HepG2 (cell line): ENCODE measurements around the gene GEMIN8. TPM values are rescaled to one million over a fixed set of nuclear protein-coding genes. Genes with fewer than 3 reads are reported as not detected.

ENCODE experiments used
- ATAC-seq: fragments of 200-7000 bp; cut with Tn5 transposase; 3 replicates; pipeline ENCODE4 v1.9.1; 2020; ENCODE audit warnings: mild to moderate bottlenecking, moderate library complexity
- BruUV-seq: library from RNA; stranded (reverse); fragments of 400-500 nt; replicated peaks from 2 replicates; lab custom pipeline; 2021; lab: Mats Ljungman, UMichigan
- CTCF ChIA-PET: fragments of 300-600 bp; formaldehyde crosslinking; extraction: SDS; loops from one replicate; lab custom pipeline; 2021; ENCODE audit warnings: low total read pairs, inconsistent platforms, low intra/inter-chr PET ratio; lab: Yijun Ruan, JAX
- POLR2A ChIA-PET: fragments of 350-600 bp; sonication (Branson Sonifier 250); formaldehyde crosslinking; loops from one replicate; lab custom pipeline; 2020; ENCODE audit warnings: antibody characterized with exemption, inconsistent platforms; lab: Yijun Ruan, JAX
- DNase-seq: peaks from one replicate; pipeline ENCODE4 v3.0.0-alpha.2; 2015; ENCODE audit warnings: low spot score
- FAIRE-seq: peaks from 3 replicates; lab custom pipeline; 2011; peaks lifted over from hg19 to GRCh38; lab: Jason Lieb, UNC
- H2AFZ ChIP-seq: one replicate; pipeline ENCODE4 v1.6.1; 2011; ENCODE audit warnings: low read length, inconsistent platforms
- H3K27ac ChIP-seq: fragments of 300-600 bp; 3 replicates; pipeline ENCODE4 v1.8.0; 2011; ENCODE audit warnings: mixed run types, mild to moderate bottlenecking, mixed read lengths, low read length, inconsistent platforms; ENCODE audit not compliant: insufficient read depth; ENCODE audit errors: extremely low read length
- H3K27me3 ChIP-seq, 2 experiments: fragments of 200-600 bp in 1 of 2; 2 replicates in 1 of 2; 3 replicates in 1 of 2; pipeline versions ENCODE4 v1.6.0 to v1.8.0; 2011; ENCODE audit warnings: low read length in 2 of 2, mild to moderate bottlenecking in 2 of 2, moderate library complexity in 2 of 2, inconsistent platforms in 1 of 2; ENCODE audit not compliant: insufficient read depth in 2 of 2, control insufficient read depth in 1 of 2
- H3K36me3 ChIP-seq, 2 experiments: fragments of 200-600 bp in 1 of 2; replicated peaks in 1 of 2; 2 replicates in 1 of 2; 3 replicates in 1 of 2; pipeline versions ENCODE4 v1.5.1 to v1.8.0; 2011; ENCODE audit warnings: low read length in 2 of 2, inconsistent platforms in 1 of 2; ENCODE audit not compliant: insufficient read depth in 2 of 2, control insufficient read depth in 1 of 2
- H3K4me1 ChIP-seq: 2 replicates; pipeline ENCODE4 v1.5.1; 2012; ENCODE audit warnings: low read length, inconsistent platforms; ENCODE audit not compliant: insufficient read depth
- H3K4me2 ChIP-seq: 2 replicates; pipeline ENCODE4 v1.6.0; 2011; ENCODE audit warnings: low read depth, low read length, inconsistent platforms
- H3K4me3 ChIP-seq, 3 experiments: fragments of 200-600 bp in 1 of 3; sonication (generic), shearing (Covaris generic) in 1 of 3; replicated peaks in 1 of 3; 2 replicates each; pipeline ENCODE4 v1.5.1; 2011 to 2016; ENCODE audit warnings: low read length in 3 of 3, inconsistent platforms in 2 of 3, low read depth in 2 of 3, mild to moderate bottlenecking in 2 of 3, control low read depth in 1 of 3, mixed read lengths in 1 of 3; ENCODE audit not compliant: insufficient read depth in 1 of 3
- H3K79me2 ChIP-seq: one replicate; pipeline ENCODE4 v1.6.1; 2011; ENCODE audit warnings: low read length, inconsistent platforms; ENCODE audit not compliant: insufficient read depth
- H3K9ac ChIP-seq: 2 replicates; pipeline ENCODE4 v1.6.0; 2011; ENCODE audit warnings: mild to moderate bottlenecking, low read depth, low read length, inconsistent platforms; ENCODE audit not compliant: insufficient read depth
- H3K9me3 ChIP-seq: 2 replicates; pipeline ENCODE4 v1.5.1; 2012; ENCODE audit warnings: mild to moderate bottlenecking, low read length
- H4K20me1 ChIP-seq: 2 replicates; pipeline ENCODE4 v1.6.0; 2011; ENCODE audit warnings: inconsistent platforms, mild to moderate bottlenecking, low read length, moderate library complexity; ENCODE audit not compliant: insufficient read depth
- MYNN ChIP-seq: sonication (generic); formaldehyde crosslinking; IDR thresholded peaks from 2 replicates; pipeline ENCODE4 v1.4.0; 2020; ENCODE audit warnings: mild to moderate bottlenecking, low read depth, missing genetic modification reagents
- ZNF281 ChIP-seq: sonication (generic); formaldehyde crosslinking; IDR thresholded peaks from 2 replicates; pipeline ENCODE4 v1.4.0; 2020; ENCODE audit warnings: missing genetic modification reagents, borderline replicate concordance
- ZNF414 ChIP-seq: sonication (generic); formaldehyde crosslinking; IDR thresholded peaks from 2 replicates; pipeline ENCODE4 v1.5.0; 2020; ENCODE audit warnings: missing genetic modification reagents
- WGBS: methylation state at CpG from one replicate; pipeline ENCODE4 v1.1.6; 2017; ENCODE audit warnings: low lambda C conversion rate; 5-methylcytosine and 5-hydroxymethylcytosine counted together
- in situ Hi-C: cut with HindIII; loops from 2 replicates; pipeline ENCODE4 v1.10.0; 2017; ENCODE audit warnings: low pct_unique_long_range_greater_than_20kb; ENCODE audit not compliant: extremely low pct_ligation_motif_present
- intact Hi-C: fragments of 100-400 bp; cut with micrococcal nuclease; formaldehyde crosslinking; loops from one replicate; pipeline ENCODE4 v1.10.0; 2022; ENCODE audit not compliant: unreplicated experiment
- polyA plus RNA-seq, 8 experiments: library from polyadenylated mRNA; depleted of rRNA in 3 of 8; stranded (reverse) in 7 of 8; unstranded in 1 of 8; fragments of >200 nt; fragmentation: Illumina TruSeq in 4 of 8; extraction: Trizol in 4 of 8; gene quantifications; 2 replicates each; pipeline versions ENCODE4 v1.2.1 to v1.2.3, GENCODE V29; 2011 to 2016; ENCODE audit warnings: low read depth in 4 of 8, missing spikeins in 1 of 8, mixed read lengths in 1 of 8; ENCODE audit not compliant: insufficient read depth in 1 of 8
- total RNA-seq, 5 experiments: library from RNA; depleted of rRNA; stranded (reverse); fragments of >200 nt; fragmentation: Illumina TruSeq; extraction: Trizol; gene quantifications; 2 replicates each; pipeline ENCODE4 v1.2.3, GENCODE V29; 2016; ENCODE audit warnings: low read depth in 1 of 5

GEMIN8 gene
- total and polyA plus RNA-seq, 2 of the 13 experiments (the other 11 are each of a cell fraction or from before 2014, with no cell fraction given): 9.7 to 23.7 TPM

GRCh38 chrX:13967636-13968035 lies 62.1 kb downstream of the GEMIN8 start (continued):
- no peak for TF ChIP-seq ZNF414 (CRISPR knock-in tag)

GRCh38 chrX:13966793-13967125 lies 62.9 kb downstream of the GEMIN8 start:
- Histone ChIP-seq H3K27ac (no peak overlapping the region), H3K4me2 (no peak overlapping the region), H2AFZ (no peak overlapping the region), H3K79me2 (no peaks in the 10 kb centered on the region), H4K20me1 (no peaks in the 10 kb centered on the region), H3K4me1 (no peaks in the 10 kb centered on the region), H3K27me3 (no peaks in the 10 kb centered on the region), H3K9ac (no peak overlapping the region), H3K9me3 (no peaks in the 10 kb centered on the region), H3K4me3 (no peak overlapping the region), H3K36me3 (no peaks in the 10 kb centered on the region)
- intact Hi-C loops: no loop called here
- no peak for TF ChIP-seq ZNF281
- TF ChIP-seq MYNN: no peak
- FAIRE-seq (no peak), DNase-seq (no peak), ATAC-seq (no peak)
- no TSS peak for BruUV-seq
- WGBS: 65% methylated on average over 5 of the region's 5 CpGs
- POLR2A ChIA-PET: no interaction called here
- in situ Hi-C loops: no loop called here
- CTCF ChIA-PET: no interaction called here
